Smooth muscle cell (in vitro differentiated cells): Measurements from ENCODE around the gene PMEPA1. TPM values are rescaled to one million over a fixed set of nuclear protein-coding genes. Genes with fewer than 3 reads are reported as not detected.

Experiments
- DNase-seq: peaks from one replicate; lab custom pipeline; 2025; ENCODE audit not compliant: unreplicated experiment; lab: John Stamatoyannopoulos, UW
- H2AFZ ChIP-seq: fragments of 200-600 bp; sonication (generic); 2 replicates; pipeline ENCODE4 v1.6.0; 2016; ENCODE audit warnings: antibody characterized with exemption, low read depth, mild to moderate bottlenecking
- H3F3A ChIP-seq: fragments of 200-600 bp; sonication (generic); 2 replicates; pipeline ENCODE4 v1.6.0; 2017; ENCODE audit warnings: antibody characterized with exemption, low read depth
- H3K27ac ChIP-seq: fragments of 200-600 bp; sonication (generic); 2 replicates; pipeline ENCODE4 v1.5.1; 2016; ENCODE audit warnings: low read depth, mild to moderate bottlenecking
- H3K27me3 ChIP-seq: fragments of 200-600 bp; sonication (generic); 2 replicates; pipeline ENCODE4 v1.6.1; 2016; ENCODE audit warnings: low read depth, mild to moderate bottlenecking
- H3K36me3 ChIP-seq: fragments of 200-600 bp; sonication (generic); 2 replicates; pipeline ENCODE4 v1.5.1; 2016; ENCODE audit warnings: low read depth
- H3K4me1 ChIP-seq: fragments of 200-600 bp; sonication (generic); 2 replicates; pipeline ENCODE4 v1.5.1; 2016; ENCODE audit warnings: low read depth
- H3K4me2 ChIP-seq: fragments of 200-600 bp; sonication (generic); 2 replicates; pipeline ENCODE4 v1.6.0; 2016; ENCODE audit warnings: mild to moderate bottlenecking
- H3K4me3 ChIP-seq: fragments of 200-600 bp; sonication (generic); 2 replicates; pipeline ENCODE4 v1.5.1; 2016; ENCODE audit warnings: mild to moderate bottlenecking
- H3K79me2 ChIP-seq: fragments of 200-600 bp; sonication (generic); 2 replicates; pipeline ENCODE4 v1.6.0; 2016; ENCODE audit warnings: low read depth, mild to moderate bottlenecking
- H3K9ac ChIP-seq: fragments of 200-600 bp; sonication (generic); 2 replicates; pipeline ENCODE4 v1.6.0; 2016; ENCODE audit warnings: low read depth
- H3K9me3 ChIP-seq: fragments of 200-600 bp; sonication (generic); replicated peaks from 2 replicates; pipeline ENCODE4 v1.5.1; 2016; ENCODE audit warnings: low read depth
- H4K20me1 ChIP-seq: fragments of 200-600 bp; sonication (generic); 2 replicates; pipeline ENCODE4 v1.6.0; 2016; ENCODE audit warnings: low read depth
- WGBS: methylation state at CpG from one replicate; pipeline ENCODE4 v1.1.7; 2016; ENCODE audit warnings: low lambda C conversion rate; 5-methylcytosine and 5-hydroxymethylcytosine counted together
- polyA plus RNA-seq: library from polyadenylated mRNA; unstranded; fragments of >200 nt; fragmentation: Nextera tagmentation; extraction: Ambion mirVana; gene quantifications from 2 replicates; pipeline ENCODE4 v1.2.1, GENCODE V29; 2016
- total RNA-seq: library from RNA; depleted of rRNA; stranded (reverse); fragments of >200 nt; gene quantifications from 2 replicates; pipeline ENCODE4 v1.2.3, GENCODE V29; 2014
- TF ChIP-seq, protein P1 (sequence below): fragments of 200-600 bp; sonication (generic); IDR thresholded peaks from 2 replicates; pipeline ENCODE4 v1.5.1; 2017; ENCODE audit warnings: borderline replicate concordance, mild to moderate bottlenecking, antibody characterized with exemption; ENCODE audit not compliant: insufficient read depth, poor library complexity, severe bottlenecking

PMEPA1 gene
- total and polyA plus RNA-seq, 2 experiments from 2014 or later, result 37.2 to 81.9 TPM

GRCh38 chr20:57678340-57678739 lies 31.5 kb downstream of the PMEPA1 start:
- H4K20me1 ChIP-seq, result peaks cover 100% of the 10 kb centered on the region
- H3K9me3 ChIP-seq, result no peaks in the 10 kb centered on the region
- 84% methylated on average over 12 of the region's 12 CpGs for WGBS
- no peaks in the 10 kb centered on the region for H3K27me3 ChIP-seq
- no peak overlapping the region for H2AFZ ChIP-seq
- no peak overlapping the region for H3K9ac ChIP-seq
- no peaks in the 10 kb centered on the region for H3K4me1 ChIP-seq
- DNase-seq, result no peak
- TF ChIP-seq, protein P1, sequence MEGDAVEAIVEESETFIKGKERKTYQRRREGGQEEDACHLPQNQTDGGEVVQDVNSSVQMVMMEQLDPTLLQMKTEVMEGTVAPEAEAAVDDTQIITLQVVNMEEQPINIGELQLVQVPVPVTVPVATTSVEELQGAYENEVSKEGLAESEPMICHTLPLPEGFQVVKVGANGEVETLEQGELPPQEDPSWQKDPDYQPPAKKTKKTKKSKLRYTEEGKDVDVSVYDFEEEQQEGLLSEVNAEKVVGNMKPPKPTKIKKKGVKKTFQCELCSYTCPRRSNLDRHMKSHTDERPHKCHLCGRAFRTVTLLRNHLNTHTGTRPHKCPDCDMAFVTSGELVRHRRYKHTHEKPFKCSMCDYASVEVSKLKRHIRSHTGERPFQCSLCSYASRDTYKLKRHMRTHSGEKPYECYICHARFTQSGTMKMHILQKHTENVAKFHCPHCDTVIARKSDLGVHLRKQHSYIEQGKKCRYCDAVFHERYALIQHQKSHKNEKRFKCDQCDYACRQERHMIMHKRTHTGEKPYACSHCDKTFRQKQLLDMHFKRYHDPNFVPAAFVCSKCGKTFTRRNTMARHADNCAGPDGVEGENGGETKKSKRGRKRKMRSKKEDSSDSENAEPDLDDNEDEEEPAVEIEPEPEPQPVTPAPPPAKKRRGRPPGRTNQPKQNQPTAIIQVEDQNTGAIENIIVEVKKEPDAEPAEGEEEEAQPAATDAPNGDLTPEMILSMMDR, result no peak
- H3K4me3 ChIP-seq, result no peak overlapping the region
- H3K79me2 ChIP-seq, result peaks cover 100% of the 10 kb centered on the region
- H3K36me3 ChIP-seq, result no peaks in the 10 kb centered on the region
- H3K4me2 ChIP-seq, result no peak overlapping the region
- peaks cover 10% of the 10 kb centered on the region for H3F3A ChIP-seq
- no peak overlapping the region for H3K27ac ChIP-seq

DNA sequence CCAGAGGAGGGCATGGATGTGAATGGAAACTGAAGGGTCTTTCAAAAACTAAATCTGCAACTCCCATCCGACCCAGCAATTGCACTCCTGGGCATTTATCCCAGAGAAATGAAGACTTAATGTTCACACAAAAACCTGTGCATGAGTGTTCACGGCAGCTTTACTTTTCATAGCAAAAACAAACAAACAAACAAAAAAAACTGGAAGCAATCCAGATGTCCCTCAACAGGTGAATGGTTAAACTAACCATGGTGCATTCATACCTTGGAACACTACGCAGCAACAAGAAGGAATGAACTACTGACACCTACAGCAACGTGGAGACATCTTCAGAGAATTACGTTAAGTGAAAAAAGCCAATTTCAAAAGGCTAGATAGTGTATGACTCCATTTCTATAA lies 32.2 kb downstream of the PMEPA1 start:
- Histone ChIP-seq H3F3A (peaks cover 10% of the 10 kb centered on the region), H3K36me3 (no peaks in the 10 kb centered on the region), H3K27ac (no peak overlapping the region), H3K27me3 (no peaks in the 10 kb centered on the region), H3K79me2 (peaks cover 100% of the 10 kb centered on the region), H3K9me3 (no peaks in the 10 kb centered on the region), H3K9ac (no peak overlapping the region), H3K4me1 (no peaks in the 10 kb centered on the region), H4K20me1 (peaks cover 100% of the 10 kb centered on the region), H3K4me2 (no peak overlapping the region), H2AFZ (no peak overlapping the region), H3K4me3 (no peak overlapping the region)
- DNase-seq, result no peak
- WGBS, result 84% methylated on average over 5 of the region's 5 CpGs
- TF ChIP-seq, protein P1, result no peak

- Histone ChIP-seq H3K4me2 (no peak overlapping the region), H3K36me3 (no peaks in the 10 kb centered on the region), H3K4me3 (no peak overlapping the region), H3K9me3 (no peaks in the 10 kb centered on the region), H3K9ac (no peak overlapping the region), H3K79me2 (peaks cover 100% of the 10 kb centered on the region), H4K20me1 (peaks cover 100% of the 10 kb centered on the region), H3K27ac (no peak overlapping the region), H3K4me1 (no peaks in the 10 kb centered on the region), H3F3A (peaks cover 10% of the 10 kb centered on the region), H3K27me3 (no peaks in the 10 kb centered on the region), H2AFZ (no peak overlapping the region)
- TF ChIP-seq, protein P1, result no peak
- whole genome bisulfite sequencing, result 89% methylated on average over 24 of the region's 24 CpGs
- DNase-seq, result no peak
Observed at GRCh38 chr20:57676589-57677583, 32.9 kb downstream of the PMEPA1 start.
